ENCODE measurements around the gene PTPRN2. TPM values are rescaled to one million over a fixed set of nuclear protein-coding genes. Genes with fewer than 3 reads are reported as not detected.

The PTPRN2 gene
- total RNA-seq, 1 experiment from 2014 or later = 2.1 TPM

GRCh38 chr7:158121441-158122045, 466.1 kb downstream of the PTPRN2 start:
- H3K27me3 ChIP-seq (ENCODE audit: insufficient read depth, low read length) = no peaks in the 10 kb centered on the region
- no peaks in the 10 kb centered on the region for H3K4me1 ChIP-seq (ENCODE audit: control insufficient read depth in 1 of 2, insufficient read depth in 2 of 2, low read length in 2 of 2)
- ATAC-seq (no peak), DNase-seq (ENCODE audit: low read depth, low spot score) (no peak)
- ChIA-PET POLR2A (no interaction called here), RAD21 (ENCODE audit: low non-redundant PET in 1 of 2, low total read pairs in 2 of 2, uncharacterized antibody in 2 of 2, unreplicated experiment in 2 of 2) (no interaction called here), CTCF (no interaction called here)
- no peaks in the 10 kb centered on the region for H3K36me3 ChIP-seq (ENCODE audit: control insufficient read depth in 1 of 2, insufficient read depth in 2 of 2, low read length in 2 of 2)
- TF ChIP-seq EGR1 (IDR thresholded peaks at IDR 0.05; ENCODE audit: low read depth) = no peak
- no peak for TF ChIP-seq POLR2AphosphoS5 (IDR thresholded peaks at IDR 0.05; ENCODE audit: low read depth, low read length)
- TF ChIP-seq REST (IDR thresholded peaks at IDR 0.05; ENCODE audit: low read depth) = no peak
- no peak for TF ChIP-seq ELF1 (IDR thresholded peaks at IDR 0.05; ENCODE audit: borderline replicate concordance, low read depth)
- no peak for TF ChIP-seq TCF7L2 (IDR thresholded peaks at IDR 0.05; ENCODE audit: borderline replicate concordance, extremely low read depth, insufficient read depth, insufficient read length)
- no peak for TF ChIP-seq ZBTB33 (IDR thresholded peaks at IDR 0.05; ENCODE audit: extremely low read depth, insufficient replicate concordance, low read length)
- no peak for TF ChIP-seq JUND (IDR thresholded peaks at IDR 0.05)
- no peaks in the 10 kb centered on the region for H4K20me1 ChIP-seq (ENCODE audit: insufficient read depth)
- BruUV-seq (replicated peaks) = no TSS peak
- H3K9me2 ChIP-seq (ENCODE audit: insufficient read depth) = no peaks in the 10 kb centered on the region
- H2AFZ ChIP-seq (ENCODE audit: low read depth, low read length, poor library complexity, severe bottlenecking) = no peak overlapping the region
- H3K79me2 ChIP-seq (ENCODE audit: insufficient read depth, low read length) = no peaks in the 10 kb centered on the region
- no peak overlapping the region for H3K4me2 ChIP-seq (ENCODE audit: low read length)
- no peak overlapping the region for H3K27ac ChIP-seq (ENCODE audit: low read depth, low read length)
- peaks cover 0 to 10% of the 10 kb centered on the region in 2 experiments; a peak in 2 of 4 replicates for H3K9me3 ChIP-seq (ENCODE audit: control insufficient read depth in 1 of 2, insufficient read depth in 1 of 2, low read depth in 1 of 2, low read length in 2 of 2)
- intact Hi-C loops (cut with micrococcal nuclease) = no loop called here
- H3K9ac ChIP-seq (ENCODE audit: low read length) = no peak overlapping the region
- H3K4me3 ChIP-seq (replicated peaks in 1 of 2; ENCODE audit: low read depth in 1 of 2, low read length in 2 of 2) = no peak overlapping the region
